ENCODE data around the gene RAD51B. TPM values are rescaled to one million over a fixed set of nuclear protein-coding genes. Genes with fewer than 3 reads are reported as not detected.

The RAD51B gene
- polyA plus RNA-seq, 3 donors, result 3.6 to 11.6 (median 9.4) TPM

- no peak for TF ChIP-seq CTCF (IDR thresholded peaks at IDR 0.05)
- no peak for DNase-seq
- Histone ChIP-seq H3K27ac (ENCODE audit: low read depth in 1 of 2, low read length in 2 of 2) (no peak overlapping the region), H3K4me1 (ENCODE audit: control insufficient read depth in 1 of 2, insufficient read depth in 2 of 2, low read length in 2 of 2) (peaks cover 15 to 21% of the 10 kb centered on the region in 2 donors), H3K36me3 (replicated peaks in 1 of 2; ENCODE audit: control insufficient read depth in 1 of 2, insufficient read depth in 2 of 2, low read length in 2 of 2) (no peaks in the 10 kb centered on the region), H3K9ac (ENCODE audit: insufficient read depth, low read length, poor library complexity, severe bottlenecking) (no peak overlapping the region), H3K4me3 (replicated peaks in 1 of 3; ENCODE audit: low read depth in 2 of 3, low read length in 3 of 3) (no peak overlapping the region), H4K20me1 (ENCODE audit: insufficient read depth, low read length) (no peaks in the 10 kb centered on the region), H3K9me3 (replicated peaks in 1 of 2; ENCODE audit: control insufficient read depth in 1 of 2, insufficient read depth in 1 of 2, low read length in 2 of 2) (no peaks in the 10 kb centered on the region), H3K79me2 (ENCODE audit: insufficient read depth, low read length) (no peaks in the 10 kb centered on the region), H3K27me3 (ENCODE audit: control insufficient read depth in 2 of 2, insufficient read depth in 2 of 2, low read length in 2 of 2) (no peaks in the 10 kb centered on the region), H2AFZ (ENCODE audit: insufficient read depth, low read depth, low read length, poor library complexity, severe bottlenecking) (no peak overlapping the region), H3K4me2 (replicated peaks; ENCODE audit: extremely low read depth, low read length, poor library complexity, severe bottlenecking) (no peak overlapping the region)
- Mint-ChIP-seq H3K27ac (no peak overlapping the region), H3K27me3 (ENCODE audit: low read depth in 3 of 3) (peaks cover 0 to under 1% (median 0%) of the 10 kb centered on the region in 3 donors), H3K4me3 (no peak overlapping the region), H3K36me3 (peaks cover 2 to 7% of the 10 kb centered on the region in 2 donors), H3K9me3 (no peaks in the 10 kb centered on the region), H3K4me1 (peaks cover 21% of the 10 kb centered on the region)
- WGBS (ENCODE audit: insufficient coverage), result 100% methylated on average over 3 of the region's 3 CpGs
- intact Hi-C loops (cut with micrococcal nuclease), result no loop called here
Measured at GRCh38 chr14:68312300-68312699, 492.7 kb downstream of the RAD51B start.

- Histone ChIP-seq H3K4me1 (ENCODE audit: control insufficient read depth in 1 of 2, insufficient read depth in 2 of 2, low read length in 2 of 2) (peaks cover 15 to 21% of the 10 kb centered on the region in 2 donors), H3K27ac (ENCODE audit: low read depth in 1 of 2, low read length in 2 of 2) (no peak overlapping the region), H3K4me2 (replicated peaks; ENCODE audit: extremely low read depth, low read length, poor library complexity, severe bottlenecking) (no peak overlapping the region), H3K27me3 (ENCODE audit: control insufficient read depth in 2 of 2, insufficient read depth in 2 of 2, low read length in 2 of 2) (no peaks in the 10 kb centered on the region), H4K20me1 (ENCODE audit: insufficient read depth, low read length) (no peaks in the 10 kb centered on the region), H2AFZ (ENCODE audit: insufficient read depth, low read depth, low read length, poor library complexity, severe bottlenecking) (no peak overlapping the region), H3K9me3 (replicated peaks in 1 of 2; ENCODE audit: control insufficient read depth in 1 of 2, insufficient read depth in 1 of 2, low read length in 2 of 2) (no peaks in the 10 kb centered on the region), H3K36me3 (replicated peaks in 1 of 2; ENCODE audit: control insufficient read depth in 1 of 2, insufficient read depth in 2 of 2, low read length in 2 of 2) (no peaks in the 10 kb centered on the region), H3K4me3 (replicated peaks in 1 of 3; ENCODE audit: low read depth in 2 of 3, low read length in 3 of 3) (no peak overlapping the region), H3K79me2 (ENCODE audit: insufficient read depth, low read length) (no peaks in the 10 kb centered on the region), H3K9ac (ENCODE audit: insufficient read depth, low read length, poor library complexity, severe bottlenecking) (no peak overlapping the region)
- intact Hi-C loops (cut with micrococcal nuclease), result no loop called here
- no peak for TF ChIP-seq CTCF (IDR thresholded peaks at IDR 0.05)
- H3K4me3 Mint-ChIP-seq, result no peak overlapping the region
- no peak overlapping the region for H3K27ac Mint-ChIP-seq
- peaks cover 2 to 7% of the 10 kb centered on the region in 2 donors for H3K36me3 Mint-ChIP-seq
- no peaks in the 10 kb centered on the region for H3K9me3 Mint-ChIP-seq
- H3K27me3 Mint-ChIP-seq (ENCODE audit: low read depth in 3 of 3), result peaks cover 0 to 4% (median 0%) of the 10 kb centered on the region in 3 donors
- 100% methylated on average over 3 of the region's 9 CpGs for WGBS (ENCODE audit: insufficient coverage)
- DNase-seq, result no peak
- peaks cover 21% of the 10 kb centered on the region for H3K4me1 Mint-ChIP-seq
Measured at GRCh38 chr14:68312884-68313610, 493.5 kb downstream of the RAD51B start.
